ENCODE results near the gene FCRL5. TPM values are rescaled to one million over a fixed set of nuclear protein-coding genes. Genes with fewer than 3 reads are reported as not detected.

The FCRL5 gene
- total RNA-seq, 2 experiments from 2014 or later, result 44.8 to 73.5 TPM

DNA sequence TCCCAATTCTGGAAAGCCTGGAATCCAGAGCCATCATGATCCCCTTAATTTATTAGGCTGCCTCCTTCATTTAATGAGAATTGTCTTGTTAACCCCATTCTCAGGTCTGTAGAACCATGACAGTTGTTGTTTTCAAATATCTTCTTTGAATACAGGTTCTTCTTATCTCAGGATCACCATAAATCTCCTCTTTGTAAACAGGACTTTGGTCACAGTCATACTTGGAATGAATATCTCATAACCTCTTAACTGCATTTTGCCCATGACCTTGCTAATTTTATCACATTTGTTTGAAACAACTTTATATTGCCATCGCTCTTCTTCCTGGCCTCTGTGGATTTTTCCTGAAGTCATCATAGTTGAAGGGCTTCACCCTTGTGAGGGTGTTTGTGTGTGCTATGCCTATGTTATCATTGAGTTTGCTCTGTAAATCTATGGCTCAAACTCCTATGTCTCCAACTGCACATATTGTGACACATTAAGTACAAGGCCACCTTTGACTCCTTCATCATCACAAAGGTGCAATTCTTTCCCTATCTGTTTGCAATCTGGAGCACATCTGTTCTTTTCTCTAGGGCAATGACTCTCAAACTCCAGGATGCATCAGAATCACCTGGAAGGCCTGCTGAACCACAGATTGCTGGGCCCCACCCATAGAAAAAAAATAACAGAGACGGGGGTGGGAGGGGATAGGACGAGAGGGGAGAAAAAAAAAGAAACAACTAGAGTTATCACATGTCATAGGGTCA lies 54.2 kb downstream of the FCRL5 start:
- H3K4me1 ChIP-seq (ENCODE audit: insufficient read depth, low read length, poor library complexity, severe bottlenecking), result peaks cover 30% of the 10 kb centered on the region
- no peak overlapping the region for H3K4me3 ChIP-seq (ENCODE audit: low read depth, low read length, poor library complexity, severe bottlenecking)
- CTCF ChIA-PET (ENCODE audit: unreplicated experiment), result no interaction called here
- DNase-seq (ENCODE audit: low spot score), result no peak
- no peak overlapping the region for H3K27ac ChIP-seq (ENCODE audit: low read depth, low read length, poor library complexity, severe bottlenecking)
- peaks cover 26% of the 10 kb centered on the region; the same call in 1 of the 2 replicates for H3K9me3 ChIP-seq (ENCODE audit: low read length)
- BruUV-seq (replicated peaks), result no TSS peak
- POLR2A ChIA-PET, result no interaction called here
- no peak overlapping the region for H3K4me2 ChIP-seq (ENCODE audit: low read length)
- intact Hi-C loops (cut with micrococcal nuclease; ENCODE audit: unreplicated experiment), result loop anchor here (5.0 to 10.0 kb wide), 2 partner anchors 274 to 323 kb away; no protein-coding TSS in a partner anchor
- H2AFZ ChIP-seq (ENCODE audit: low read length), result no peak overlapping the region
- H3K36me3 ChIP-seq (ENCODE audit: insufficient read depth, low read length), result no peaks in the 10 kb centered on the region; the same call in 1 of the 2 replicates
- no peaks in the 10 kb centered on the region for H3K9me2 ChIP-seq (ENCODE audit: insufficient read depth, low read length)
- no peak for TF ChIP-seq EZH2phosphoT487 (IDR thresholded peaks at IDR 0.05; ENCODE audit: borderline replicate concordance, low read depth, low read length)
- TF ChIP-seq, protein P1, sequence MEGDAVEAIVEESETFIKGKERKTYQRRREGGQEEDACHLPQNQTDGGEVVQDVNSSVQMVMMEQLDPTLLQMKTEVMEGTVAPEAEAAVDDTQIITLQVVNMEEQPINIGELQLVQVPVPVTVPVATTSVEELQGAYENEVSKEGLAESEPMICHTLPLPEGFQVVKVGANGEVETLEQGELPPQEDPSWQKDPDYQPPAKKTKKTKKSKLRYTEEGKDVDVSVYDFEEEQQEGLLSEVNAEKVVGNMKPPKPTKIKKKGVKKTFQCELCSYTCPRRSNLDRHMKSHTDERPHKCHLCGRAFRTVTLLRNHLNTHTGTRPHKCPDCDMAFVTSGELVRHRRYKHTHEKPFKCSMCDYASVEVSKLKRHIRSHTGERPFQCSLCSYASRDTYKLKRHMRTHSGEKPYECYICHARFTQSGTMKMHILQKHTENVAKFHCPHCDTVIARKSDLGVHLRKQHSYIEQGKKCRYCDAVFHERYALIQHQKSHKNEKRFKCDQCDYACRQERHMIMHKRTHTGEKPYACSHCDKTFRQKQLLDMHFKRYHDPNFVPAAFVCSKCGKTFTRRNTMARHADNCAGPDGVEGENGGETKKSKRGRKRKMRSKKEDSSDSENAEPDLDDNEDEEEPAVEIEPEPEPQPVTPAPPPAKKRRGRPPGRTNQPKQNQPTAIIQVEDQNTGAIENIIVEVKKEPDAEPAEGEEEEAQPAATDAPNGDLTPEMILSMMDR (conservative IDR thresholded peaks at IDR 0.05; ENCODE audit: low read length), result no peak
- H3K79me2 ChIP-seq (ENCODE audit: insufficient read depth, low read depth, low read length), result no peaks in the 10 kb centered on the region
- H4K20me1 ChIP-seq (ENCODE audit: insufficient read depth, low read length), result no peaks in the 10 kb centered on the region

DNA sequence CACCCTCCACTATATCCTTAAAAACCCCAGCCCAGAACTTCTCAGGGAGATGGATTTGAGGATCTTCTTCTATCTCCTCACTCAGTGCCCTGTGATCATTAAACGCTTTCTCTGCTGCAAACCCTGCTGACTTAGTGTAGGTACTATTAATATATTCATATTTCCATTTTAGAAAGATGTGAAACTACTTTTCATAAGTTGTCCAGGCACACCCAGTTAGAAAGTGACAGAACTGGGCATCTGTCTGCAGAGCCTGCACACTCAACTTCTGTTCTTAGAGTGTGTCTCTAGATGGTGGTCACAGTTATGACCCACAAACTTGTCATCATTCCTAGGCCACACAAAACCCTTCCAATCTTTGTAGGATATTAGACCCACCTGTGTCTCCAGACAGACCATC lies 55.0 kb downstream of the FCRL5 start:
- Histone ChIP-seq H3K9me3 (ENCODE audit: low read length) (peaks cover 19% of the 10 kb centered on the region; the same call in 1 of the 2 replicates), H3K27ac (ENCODE audit: low read depth, low read length, poor library complexity, severe bottlenecking) (no peak overlapping the region), H3K4me3 (ENCODE audit: low read depth, low read length, poor library complexity, severe bottlenecking) (no peak overlapping the region), H3K9me2 (ENCODE audit: insufficient read depth, low read length) (no peaks in the 10 kb centered on the region), H3K79me2 (ENCODE audit: insufficient read depth, low read depth, low read length) (no peaks in the 10 kb centered on the region), H2AFZ (ENCODE audit: low read length) (no peak overlapping the region), H3K36me3 (ENCODE audit: insufficient read depth, low read length) (no peaks in the 10 kb centered on the region; the same call in 1 of the 2 replicates), H3K4me2 (ENCODE audit: low read length) (no peak overlapping the region), H4K20me1 (ENCODE audit: insufficient read depth, low read length) (no peaks in the 10 kb centered on the region), H3K4me1 (ENCODE audit: insufficient read depth, low read length, poor library complexity, severe bottlenecking) (peaks cover 30% of the 10 kb centered on the region)
- intact Hi-C loops (cut with micrococcal nuclease; ENCODE audit: unreplicated experiment), result loop anchor here (5.0 to 10.0 kb wide), 2 partner anchors 275 to 322 kb away; no protein-coding TSS in a partner anchor
- no TSS peak for BruUV-seq (replicated peaks)
- DNase-seq (ENCODE audit: low spot score), result no peak
- CTCF ChIA-PET (ENCODE audit: unreplicated experiment), result no interaction called here
- no peak for TF ChIP-seq EZH2phosphoT487 (IDR thresholded peaks at IDR 0.05; ENCODE audit: borderline replicate concordance, low read depth, low read length)
- TF ChIP-seq, protein P1 (conservative IDR thresholded peaks at IDR 0.05; ENCODE audit: low read length), result no peak
- POLR2A ChIA-PET, result no interaction called here

GRCh38 chr1:157496121-157496526 lies 56.2 kb downstream of the FCRL5 start:
- H3K4me1 ChIP-seq (ENCODE audit: insufficient read depth, low read length, poor library complexity, severe bottlenecking), result peaks cover 30% of the 10 kb centered on the region
- H3K36me3 ChIP-seq (ENCODE audit: insufficient read depth, low read length), result no peaks in the 10 kb centered on the region; the same call in 1 of the 2 replicates
- intact Hi-C loops (cut with micrococcal nuclease; ENCODE audit: unreplicated experiment), result loop anchor here (1.0 to 10.0 kb wide), 3 partner anchors 9 to 321 kb away; no protein-coding TSS in a partner anchor
- no peak overlapping the region for H3K4me2 ChIP-seq (ENCODE audit: low read length)
- H3K79me2 ChIP-seq (ENCODE audit: insufficient read depth, low read depth, low read length), result no peaks in the 10 kb centered on the region
- no peaks in the 10 kb centered on the region for H3K9me2 ChIP-seq (ENCODE audit: insufficient read depth, low read length)
- BruUV-seq (replicated peaks), result no TSS peak
- ChIA-PET POLR2A (interaction anchor here (1.4 kb wide), 1 partner anchor 73 kb away, joined by 4 read pairs; no protein-coding TSS in a partner anchor), CTCF (ENCODE audit: unreplicated experiment) (interaction anchor here (1.2 kb wide), 1 partner anchor 13 kb away, joined by 3 read pairs; no protein-coding TSS in a partner anchor)
- peaks cover 14% of the 10 kb centered on the region; the same call in 1 of the 2 replicates for H3K9me3 ChIP-seq (ENCODE audit: low read length)
- TF ChIP-seq, protein P1 (conservative IDR thresholded peaks at IDR 0.05; ENCODE audit: low read length), result peak; percentile 93
- TF ChIP-seq EZH2phosphoT487 (IDR thresholded peaks at IDR 0.05; ENCODE audit: borderline replicate concordance, low read depth, low read length), result no peak
- peak overlapping the region; percentile 80; the same call in 1 of the 2 replicates for H2AFZ ChIP-seq (ENCODE audit: low read length)
- H4K20me1 ChIP-seq (ENCODE audit: insufficient read depth, low read length), result no peaks in the 10 kb centered on the region
- no peak overlapping the region for H3K4me3 ChIP-seq (ENCODE audit: low read depth, low read length, poor library complexity, severe bottlenecking)
- no peak overlapping the region for H3K27ac ChIP-seq (ENCODE audit: low read depth, low read length, poor library complexity, severe bottlenecking)
- DNase-seq (ENCODE audit: low spot score), result peak; percentile 82

All from OCI-LY7 (cell line).